Testis (tissue), 2 donors: Measurements from ENCODE around the gene MTM1.

Experiments
- CTCF ChIP-seq, 3 experiments: fragments of 450-650 bp in 2 of 3; fragments of 200-600 bp in 1 of 3; sonication (generic) in 1 of 3; IDR thresholded peaks; one replicate each; pipeline ENCODE4 v1.5.1; 2016 to 2019; ENCODE audit warnings: antibody characterized with exemption in 3 of 3, mild to moderate bottlenecking in 2 of 3, moderate library complexity in 1 of 3
- POLR2A ChIP-seq: fragments of 450-650 bp; IDR thresholded peaks from one replicate; pipeline ENCODE4 v1.6.1; 2017; ENCODE audit warnings: antibody characterized with exemption, mild to moderate bottlenecking, moderate library complexity

GRCh38 chrX:150615356-150615755, 46.9 kb downstream of the MTM1 start:
- no peak for TF ChIP-seq CTCF (IDR thresholded peaks at IDR 0.05)
- TF ChIP-seq POLR2A: no peak
